ENCODE data around the gene PRAME. TPM values are rescaled to one million over a fixed set of nuclear protein-coding genes. Genes with fewer than 3 reads are reported as not detected.

The PRAME gene
- total RNA-seq, 1 experiment from 2014 or later: not detected

DNA sequence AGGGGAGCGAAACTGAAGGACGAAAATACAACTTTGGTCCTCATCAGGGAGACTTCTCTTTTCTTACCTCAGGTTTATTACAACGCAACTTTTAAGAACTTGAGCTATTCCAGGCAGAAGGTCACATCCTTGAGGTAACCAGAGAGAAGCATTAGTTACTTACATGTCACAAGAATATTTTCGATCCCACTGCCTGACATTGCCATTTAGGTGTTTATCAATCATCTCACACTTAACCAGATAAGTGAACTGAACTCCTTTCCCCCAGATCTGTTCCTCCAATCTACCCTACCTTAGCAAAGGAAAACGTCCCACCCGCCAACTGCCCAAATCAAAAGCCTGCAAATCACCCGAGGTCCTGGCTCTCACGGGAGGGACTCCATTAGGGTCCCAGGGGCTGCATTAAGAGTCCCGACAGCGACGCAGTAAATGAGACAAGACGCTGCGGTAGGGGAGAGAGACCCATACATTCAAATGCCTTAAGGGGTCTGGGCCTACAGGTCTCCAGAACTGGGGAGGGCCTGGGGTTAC lies 51.3 kb downstream of the PRAME start:
- Histone ChIP-seq H2AFZ (peak overlapping the region; percentile 90), H3K36me3 (ENCODE audit: low read depth) (0 out of 2 replicates have a peak, but pooled peaks cover 2% of the 10 kb centered on the region), H3K4me3 (peak overlapping the region; percentile 73), H3K79me2 (ENCODE audit: low read depth) (no peaks in the 10 kb centered on the region), H3F3A (ENCODE audit: insufficient read depth, low read depth) (no peaks in the 10 kb centered on the region), H3K27ac (no peak overlapping the region), H3K27me3 (ENCODE audit: insufficient read depth, low read depth) (peaks cover 11% of the 10 kb centered on the region), H3K9me3 (ENCODE audit: insufficient read depth, low read depth) (peaks cover 10% of the 10 kb centered on the region; the same call in 1 of the 2 replicates), H3K9me2 (ENCODE audit: insufficient read depth) (no peaks in the 10 kb centered on the region), H4K20me1 (ENCODE audit: insufficient read depth) (no peaks in the 10 kb centered on the region), H3K4me1 (replicated peaks; ENCODE audit: insufficient read depth) (0 out of 2 replicates have a peak, but pooled peaks cover 4% of the 10 kb centered on the region), H3K4me2 (peak overlapping the region; percentile 80)
- ChIA-PET CTCF (no interaction called here), POLR2A (ENCODE audit: unreplicated experiment) (no interaction called here)
- no peak for DNase-seq
- intact Hi-C loops (cut with micrococcal nuclease; ENCODE audit: unreplicated experiment): no loop called here
- TF ChIP-seq CTCF (conservative IDR thresholded peaks at IDR 0.05) (no peak), EZH2 (IDR thresholded peaks at IDR 0.05; ENCODE audit: low read depth) (no peak)
- TSS peak; percentile 38 for BruUV-seq (replicated peaks)

DNA sequence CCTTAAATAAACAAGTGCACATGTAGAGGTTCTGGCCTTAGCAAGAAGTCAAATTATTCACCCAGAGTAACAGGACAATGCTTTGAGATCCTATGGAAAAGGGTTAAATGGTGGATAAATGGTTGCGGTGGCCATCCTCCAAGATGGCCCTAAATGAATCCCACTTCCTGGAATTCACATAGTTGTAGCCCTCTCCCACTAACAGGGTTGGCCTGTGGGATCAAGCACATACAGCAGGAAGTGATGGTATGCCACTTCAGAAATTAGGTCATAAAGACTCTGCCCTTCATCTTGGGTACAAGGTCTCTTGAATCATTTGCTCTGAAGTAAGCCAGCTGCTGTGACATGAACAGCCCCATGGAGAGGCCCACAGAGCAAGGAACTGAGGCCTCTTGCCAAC lies 52.3 kb downstream of the PRAME start:
- intact Hi-C loops (cut with micrococcal nuclease; ENCODE audit: unreplicated experiment): no loop called here
- 0 out of 2 replicates have a peak, but pooled peaks cover under 1% of the 10 kb centered on the region for H3K27me3 ChIP-seq (ENCODE audit: insufficient read depth, low read depth)
- H3K9me2 ChIP-seq (ENCODE audit: insufficient read depth): no peaks in the 10 kb centered on the region
- 0 out of 2 replicates have a peak, but pooled peaks cover 4% of the 10 kb centered on the region for H3K36me3 ChIP-seq (ENCODE audit: low read depth)
- DNase-seq: no peak
- H3K4me2 ChIP-seq: no peak overlapping the region
- BruUV-seq (replicated peaks): no TSS peak
- H3K27ac ChIP-seq: no peak overlapping the region
- no peaks in the 10 kb centered on the region for H4K20me1 ChIP-seq (ENCODE audit: insufficient read depth)
- TF ChIP-seq CTCF (conservative IDR thresholded peaks at IDR 0.05) (no peak), EZH2 (IDR thresholded peaks at IDR 0.05; ENCODE audit: low read depth) (no peak)
- H3K4me1 ChIP-seq (replicated peaks; ENCODE audit: insufficient read depth): 0 out of 2 replicates have a peak, but pooled peaks cover 4% of the 10 kb centered on the region
- peaks cover 10% of the 10 kb centered on the region; the same call in 1 of the 2 replicates for H3K9me3 ChIP-seq (ENCODE audit: insufficient read depth, low read depth)
- no peak overlapping the region for H2AFZ ChIP-seq
- CTCF ChIA-PET: no interaction called here
- H3K4me3 ChIP-seq: no peak overlapping the region
- no peaks in the 10 kb centered on the region for H3K79me2 ChIP-seq (ENCODE audit: low read depth)
- H3F3A ChIP-seq (ENCODE audit: insufficient read depth, low read depth): no peaks in the 10 kb centered on the region
- POLR2A ChIA-PET (ENCODE audit: unreplicated experiment): no interaction called here

GRCh38 chr22:22498267-22498666 lies 60.8 kb downstream of the PRAME start:
- no TSS peak for BruUV-seq (replicated peaks)
- H3K27ac ChIP-seq: no peak overlapping the region
- H3K4me3 ChIP-seq: no peak overlapping the region
- H2AFZ ChIP-seq: no peak overlapping the region
- H3K4me1 ChIP-seq (replicated peaks; ENCODE audit: insufficient read depth): no peaks in the 10 kb centered on the region
- H3K9me3 ChIP-seq (ENCODE audit: insufficient read depth, low read depth): no peaks in the 10 kb centered on the region
- no peak for TF ChIP-seq EZH2 (IDR thresholded peaks at IDR 0.05; ENCODE audit: low read depth)
- no peak for TF ChIP-seq CTCF (conservative IDR thresholded peaks at IDR 0.05)
- no peaks in the 10 kb centered on the region for H3K27me3 ChIP-seq (ENCODE audit: insufficient read depth, low read depth)
- DNase-seq: no peak
- H3K79me2 ChIP-seq (ENCODE audit: low read depth): no peaks in the 10 kb centered on the region
- POLR2A ChIA-PET (ENCODE audit: unreplicated experiment): no interaction called here
- peaks cover 3% of the 10 kb centered on the region; the same call in 1 of the 2 replicates for H4K20me1 ChIP-seq (ENCODE audit: insufficient read depth)
- intact Hi-C loops (cut with micrococcal nuclease; ENCODE audit: unreplicated experiment): no loop called here
- no peaks in the 10 kb centered on the region for H3F3A ChIP-seq (ENCODE audit: insufficient read depth, low read depth)
- no peaks in the 10 kb centered on the region for H3K9me2 ChIP-seq (ENCODE audit: insufficient read depth)
- H3K36me3 ChIP-seq (ENCODE audit: low read depth): 0 out of 2 replicates have a peak, but pooled peaks cover 4% of the 10 kb centered on the region
- CTCF ChIA-PET: no interaction called here
- H3K4me2 ChIP-seq: no peak overlapping the region

Other genes starting within 250 kb of the PRAME start
- gene ZNF280B, start 50.5 kb downstream of the PRAME start, total RNA-seq (2021): 1.7 and 1.8 TPM in 2 replicates
- gene ZNF280A, start 39.0 kb downstream of the PRAME start, total RNA-seq (2021): not detected in 2 replicates
- gene GGTLC2, start 85.3 kb upstream of the PRAME start, total RNA-seq (2021): not detected in 2 replicates